Endothelial cell of umbilical vein (primary cell): ENCODE data around the gene ATP1B3. TPM values are rescaled to one million over a fixed set of nuclear protein-coding genes. Genes with fewer than 3 reads are reported as not detected.

ENCODE experiments used
- BruUV-seq: library from RNA; stranded (reverse); fragments of 400-500 nt; replicated peaks from 2 replicates; lab custom pipeline; 2021; lab: Mats Ljungman, UMichigan
- CTCF ChIA-PET: fragments of 300-600, 350-600 bp; sonication (Branson Sonifier 250); formaldehyde crosslinking; loops from one replicate; lab custom pipeline; 2021; ENCODE audit warnings: antibody characterized with exemption, inconsistent platforms; lab: Charles Lee
- POLR2A ChIA-PET: fragments of 300-600, 350-600 bp; sonication (Branson Sonifier 250); formaldehyde crosslinking; loops from one replicate; lab custom pipeline; 2021; ENCODE audit warnings: antibody characterized with exemption, inconsistent platforms; lab: Charles Lee
- DNase-seq: peaks from one replicate; pipeline ENCODE4 v3.0.0-alpha.2; 2011; ENCODE audit warnings: low read depth, low spot score
- FAIRE-seq: peaks from 2 replicates; lab custom pipeline; 2011; peaks lifted over from hg19 to GRCh38; lab: Jason Lieb, UNC
- H2AFZ ChIP-seq: 2 replicates; pipeline ENCODE4 v1.6.0; 2012; ENCODE audit warnings: low read depth, low read length, control low read depth, inconsistent platforms
- H3K27ac ChIP-seq: 2 replicates; pipeline ENCODE4 v1.5.1; 2011; ENCODE audit warnings: low read depth, mild to moderate bottlenecking, control low read depth, low read length, moderate library complexity; ENCODE audit not compliant: insufficient read depth
- H3K27me3 ChIP-seq, 2 experiments: 2 replicates each; pipeline versions ENCODE4 v1.6.0 to v1.6.1; 2011; ENCODE audit warnings: low read length in 2 of 2, mixed read lengths in 1 of 2; ENCODE audit not compliant: control insufficient read depth in 2 of 2, insufficient read depth in 2 of 2
- H3K36me3 ChIP-seq, 2 experiments: 2 replicates in 1 of 2; 3 replicates in 1 of 2; pipeline ENCODE4 v1.5.1; 2011; ENCODE audit warnings: low read length in 2 of 2, mild to moderate bottlenecking in 1 of 2, moderate library complexity in 1 of 2; ENCODE audit not compliant: control insufficient read depth in 2 of 2, insufficient read depth in 2 of 2; ENCODE audit errors: extremely low read depth in 1 of 2
- H3K4me1 ChIP-seq: 3 replicates; pipeline ENCODE4 v1.5.1; 2011; ENCODE audit warnings: mild to moderate bottlenecking, low read length; ENCODE audit not compliant: control insufficient read depth, insufficient read depth; ENCODE audit errors: extremely low read depth
- H3K4me2 ChIP-seq: 2 replicates; pipeline ENCODE4 v1.6.1; 2011; ENCODE audit warnings: low read length, control low read depth, mixed read lengths; ENCODE audit not compliant: insufficient read depth
- H3K4me3 ChIP-seq, 3 experiments: fragments of 200-600 bp in 1 of 3; sonication (generic), shearing (Covaris generic) in 1 of 3; replicated peaks in 1 of 3; 2 replicates each; pipeline ENCODE4 v1.5.1; 2011 to 2016; ENCODE audit warnings: control low read depth in 3 of 3, low read length in 3 of 3, mild to moderate bottlenecking in 2 of 3, inconsistent platforms in 1 of 3, low read depth in 1 of 3, moderate library complexity in 1 of 3; ENCODE audit not compliant: insufficient read depth in 1 of 3
- H3K79me2 ChIP-seq: 2 replicates; pipeline ENCODE4 v1.6.0; 2012; ENCODE audit warnings: low read length, inconsistent platforms; ENCODE audit not compliant: control insufficient read depth, insufficient read depth
- H3K9ac ChIP-seq: replicated peaks from 2 replicates; pipeline ENCODE3; 2011; ENCODE audit warnings: low read length, control low read depth; ENCODE audit not compliant: insufficient read depth; ENCODE audit errors: extremely low read depth
- H3K9me1 ChIP-seq: replicated peaks from 3 replicates; pipeline ENCODE4 v1.6.0; 2011; ENCODE audit warnings: mild to moderate bottlenecking, low read length; ENCODE audit not compliant: control insufficient read depth, insufficient read depth; ENCODE audit errors: extremely low read depth
- H3K9me3 ChIP-seq: replicated peaks from 2 replicates; pipeline ENCODE4 v1.5.1; 2012; ENCODE audit warnings: low read length, inconsistent platforms; ENCODE audit not compliant: control insufficient read depth, insufficient read depth
- H4K20me1 ChIP-seq: replicated peaks from 2 replicates; pipeline ENCODE3; 2011; ENCODE audit warnings: mild to moderate bottlenecking, low read length; ENCODE audit not compliant: control insufficient read depth, insufficient read depth; ENCODE audit errors: extremely low read depth
- EZH2 ChIP-seq: IDR thresholded peaks from 2 replicates; pipeline ENCODE4 v1.6.1; 2012; ENCODE audit warnings: borderline replicate concordance, low read depth, mild to moderate bottlenecking, moderate library complexity, low read length, inconsistent platforms; ENCODE audit not compliant: severe bottlenecking
- FOS ChIP-seq: IDR thresholded peaks from 2 replicates; pipeline ENCODE4 v1.6.1; 2011; ENCODE audit warnings: mild to moderate bottlenecking, low read length, moderate library complexity, borderline replicate concordance; ENCODE audit not compliant: insufficient read depth
- GATA2 ChIP-seq: IDR thresholded peaks from 2 replicates; pipeline ENCODE4 v1.7.0; 2011; ENCODE audit warnings: low read depth, mild to moderate bottlenecking, moderate library complexity, mixed read lengths, low read length; ENCODE audit not compliant: insufficient read length, insufficient read depth
- JUN ChIP-seq: IDR thresholded peaks from 2 replicates; pipeline ENCODE4 v1.6.1; 2011; ENCODE audit warnings: borderline replicate concordance, low read depth; ENCODE audit not compliant: insufficient read length, insufficient read depth
- MYC ChIP-seq: IDR thresholded peaks from one replicate; pipeline ENCODE4 v1.6.1; 2011; ENCODE audit warnings: mild to moderate bottlenecking, low read depth, low read length
- POLR2A ChIP-seq: IDR thresholded peaks from 2 replicates; pipeline ENCODE4 v1.6.1; 2012; ENCODE audit warnings: low read depth, mild to moderate bottlenecking, control low read depth, low read length
- POLR2AphosphoS5 ChIP-seq: IDR thresholded peaks from 2 replicates; pipeline ENCODE4 v1.6.1; 2012; ENCODE audit warnings: low read depth, mild to moderate bottlenecking, control low read depth, low read length, moderate library complexity; ENCODE audit not compliant: insufficient read depth
- dilution Hi-C: fragments of 300-500 bp; cut with MboI; formaldehyde crosslinking; loops from one replicate; pipeline ENCODE4 v1.15.0; 2019; ENCODE audit warnings: low sequenced_read_pairs; ENCODE audit not compliant: extremely low pct_ligation_motif_present
- intact Hi-C: fragments of 100-400 bp; cut with micrococcal nuclease; formaldehyde crosslinking; loops from one replicate; pipeline ENCODE4 v1.10.0; 2022
- polyA plus RNA-seq, 4 experiments: library from polyadenylated mRNA; depleted of rRNA in 3 of 4; stranded (reverse) in 3 of 4; unstranded in 1 of 4; fragments of >200 nt; gene quantifications; 2 replicates each; pipeline versions ENCODE4 v1.2.1 to v1.2.3, GENCODE V29; 2011 to 2012; ENCODE audit warnings: missing spikeins in 1 of 4
- total RNA-seq: library from RNA; stranded (reverse); gene quantifications from 2 replicates; pipeline ENCODE4 v1.2.3, GENCODE V29; 2021
- TF ChIP-seq, protein P1 (sequence below), 2 donors: IDR thresholded peaks; 1 replicate in 1 of 2; 2 replicates in 1 of 2; pipeline ENCODE4 v1.5.1; 2011; ENCODE audit warnings: low read length in 2 of 2, mild to moderate bottlenecking in 2 of 2, moderate library complexity in 2 of 2, control low read depth in 1 of 2, inconsistent platforms in 1 of 2, low read depth in 1 of 2; ENCODE audit not compliant: insufficient read depth in 1 of 2; ENCODE audit errors: extremely low read depth in 1 of 2
- TF ChIP-seq, protein P2 (sequence below): IDR thresholded peaks from 2 replicates; pipeline ENCODE4 v1.6.1; 2011; ENCODE audit not compliant: insufficient read depth, insufficient read length

ATP1B3 gene
- total and polyA plus RNA-seq, 2 donors (not counting 3 experiments of a cell fraction or from before 2014, with no cell fraction given): 227 to 279 TPM

DNA sequence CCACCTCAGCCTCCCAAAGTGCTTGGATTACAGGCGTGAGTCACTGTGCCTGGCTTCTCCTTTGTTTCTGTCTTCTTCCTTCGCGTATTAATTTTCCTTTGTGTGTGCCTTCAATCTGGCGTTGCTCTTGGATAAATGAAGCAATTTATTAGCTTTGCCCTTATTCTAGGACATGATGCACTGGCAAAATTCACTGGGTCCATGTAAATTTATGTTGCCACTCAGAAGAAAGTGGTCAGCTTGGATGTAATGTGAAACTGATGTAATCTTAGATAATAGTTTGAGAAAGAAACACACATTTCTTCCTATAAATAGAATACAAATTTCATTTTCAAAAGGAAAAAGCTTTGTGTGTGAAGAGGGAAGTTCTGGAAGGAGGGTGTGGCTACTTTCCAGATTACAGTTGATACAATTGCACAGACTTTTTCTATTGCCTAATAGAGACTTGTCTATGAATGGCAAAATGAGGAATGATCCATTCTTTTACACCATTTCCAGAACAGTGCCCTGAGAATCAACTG lies 23.3 kb upstream of the ATP1B3 start:
- Histone ChIP-seq H3K9ac (no peak overlapping the region), H3K4me2 (no peak overlapping the region), H3K36me3 (no peaks in the 10 kb centered on the region), H3K27ac (no peak overlapping the region), H4K20me1 (no peaks in the 10 kb centered on the region), H2AFZ (no peak overlapping the region), H3K9me1 (no peaks in the 10 kb centered on the region), H3K9me3 (no peaks in the 10 kb centered on the region), H3K27me3 (no peaks in the 10 kb centered on the region), H3K4me1 (peaks cover 9% of the 10 kb centered on the region), H3K4me3 (no peak overlapping the region), H3K79me2 (no peaks in the 10 kb centered on the region)
- BruUV-seq: no TSS peak
- dilution Hi-C loops (no loop called here), intact Hi-C loops (no loop called here)
- CTCF ChIA-PET: interaction anchor here (1.1 to 1.5 kb wide), 2 partner anchors 12 to 22 kb away, joined by 3 to 5 read pairs; no protein-coding TSS in a partner anchor
- POLR2A ChIA-PET: no interaction called here
- no peak for TF ChIP-seq JUN
- TF ChIP-seq, protein P1, sequence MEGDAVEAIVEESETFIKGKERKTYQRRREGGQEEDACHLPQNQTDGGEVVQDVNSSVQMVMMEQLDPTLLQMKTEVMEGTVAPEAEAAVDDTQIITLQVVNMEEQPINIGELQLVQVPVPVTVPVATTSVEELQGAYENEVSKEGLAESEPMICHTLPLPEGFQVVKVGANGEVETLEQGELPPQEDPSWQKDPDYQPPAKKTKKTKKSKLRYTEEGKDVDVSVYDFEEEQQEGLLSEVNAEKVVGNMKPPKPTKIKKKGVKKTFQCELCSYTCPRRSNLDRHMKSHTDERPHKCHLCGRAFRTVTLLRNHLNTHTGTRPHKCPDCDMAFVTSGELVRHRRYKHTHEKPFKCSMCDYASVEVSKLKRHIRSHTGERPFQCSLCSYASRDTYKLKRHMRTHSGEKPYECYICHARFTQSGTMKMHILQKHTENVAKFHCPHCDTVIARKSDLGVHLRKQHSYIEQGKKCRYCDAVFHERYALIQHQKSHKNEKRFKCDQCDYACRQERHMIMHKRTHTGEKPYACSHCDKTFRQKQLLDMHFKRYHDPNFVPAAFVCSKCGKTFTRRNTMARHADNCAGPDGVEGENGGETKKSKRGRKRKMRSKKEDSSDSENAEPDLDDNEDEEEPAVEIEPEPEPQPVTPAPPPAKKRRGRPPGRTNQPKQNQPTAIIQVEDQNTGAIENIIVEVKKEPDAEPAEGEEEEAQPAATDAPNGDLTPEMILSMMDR (IDR thresholded peaks at IDR 0.05; ENCODE audit: extremely low read depth in 1 of 2, insufficient read depth in 1 of 2, low read depth in 1 of 2, low read length in 2 of 2): no peak
- no peak for TF ChIP-seq MYC
- no peak for TF ChIP-seq FOS
- no peak for TF ChIP-seq POLR2AphosphoS5
- TF ChIP-seq, protein P2, sequence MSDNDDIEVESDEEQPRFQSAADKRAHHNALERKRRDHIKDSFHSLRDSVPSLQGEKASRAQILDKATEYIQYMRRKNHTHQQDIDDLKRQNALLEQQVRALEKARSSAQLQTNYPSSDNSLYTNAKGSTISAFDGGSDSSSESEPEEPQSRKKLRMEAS: no peak
- no peak for TF ChIP-seq POLR2A
- TF ChIP-seq EZH2: no peak
- TF ChIP-seq GATA2: no peak
- peak; percentile 34 for DNase-seq
- FAIRE-seq: peak; percentile 37
